ENCODE data around the gene MRPL44. TPM values are rescaled to one million over a fixed set of nuclear protein-coding genes. Genes with fewer than 3 reads are reported as not detected.
A peak's percentile ranks its signal among the peaks of the same experiment; 100 is the strongest.

MRPL44 gene
- polyA plus RNA-seq, 3 donors = 7.5 to 28.4 (median 25.7) TPM

DNA sequence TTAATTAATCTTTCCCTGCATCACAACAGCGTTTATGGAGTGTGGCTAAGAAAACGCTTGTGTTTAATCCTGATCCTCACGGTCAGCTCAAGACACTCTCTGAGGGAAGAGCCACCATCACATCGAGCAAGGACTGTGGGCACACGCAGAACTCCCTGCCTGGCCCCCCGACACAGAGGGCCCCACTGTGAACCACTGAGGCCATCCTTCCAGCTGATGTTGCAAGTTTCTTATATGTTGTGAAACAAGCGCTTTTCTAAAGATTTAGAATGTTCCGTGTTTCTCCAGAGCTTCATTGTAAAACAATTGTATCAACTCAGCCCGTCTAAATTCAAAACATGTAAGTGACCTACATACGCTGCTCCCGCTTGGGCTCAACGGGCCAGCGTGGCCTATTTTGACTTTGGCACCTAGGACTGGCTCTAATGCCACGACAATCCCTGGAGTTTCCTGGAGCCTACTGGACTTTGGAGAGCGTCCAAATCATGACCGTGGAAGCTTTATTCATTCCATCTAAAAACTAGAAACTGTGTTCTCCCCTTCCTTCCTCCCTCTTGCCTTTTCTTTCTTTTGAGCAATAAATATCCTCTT lies 46.9 kb downstream of the MRPL44 start:
- peaks cover 0 to 3% (median 0%) of the 10 kb centered on the region in 7 donors for H3K9me3 Mint-ChIP-seq
- intact Hi-C loops (cut with micrococcal nuclease) = no loop called here
- DNase-seq = peak in 1 of 3 donors; percentile 3
- no peak overlapping the region for H3K4me2 ChIP-seq (replicated peaks; ENCODE audit: extremely low read depth, low read length, poor library complexity, severe bottlenecking)
- H3K4me3 Mint-ChIP-seq = peak overlapping the region; percentile 39 to 42
- no peaks in the 10 kb centered on the region for H3K9me3 ChIP-seq (replicated peaks in 1 of 2; ENCODE audit: control insufficient read depth in 1 of 2, insufficient read depth in 1 of 2, low read length in 2 of 2)
- H3K27ac ChIP-seq (ENCODE audit: low read depth in 1 of 2, low read length in 2 of 2) = no peak overlapping the region
- no peaks in the 10 kb centered on the region for H3K36me3 Mint-ChIP-seq
- H3K4me1 Mint-ChIP-seq = peaks cover 11% of the 10 kb centered on the region
- H3K4me1 ChIP-seq (ENCODE audit: control insufficient read depth in 1 of 2, insufficient read depth in 2 of 2, low read length in 2 of 2) = peaks cover 0 to 6% of the 10 kb centered on the region in 2 donors
- no peak overlapping the region for H3K4me3 ChIP-seq (replicated peaks in 1 of 3; ENCODE audit: low read depth in 2 of 3, low read length in 3 of 3)
- H4K20me1 ChIP-seq (ENCODE audit: insufficient read depth, low read length) = no peaks in the 10 kb centered on the region
- no peak overlapping the region for H3K27ac Mint-ChIP-seq
- WGBS (ENCODE audit: insufficient coverage) = 57% methylated on average over 11 of the region's 16 CpGs
- H3K79me2 ChIP-seq (ENCODE audit: insufficient read depth, low read length) = no peaks in the 10 kb centered on the region
- no peak for TF ChIP-seq CTCF (IDR thresholded peaks at IDR 0.05)
- H3K9ac ChIP-seq (ENCODE audit: insufficient read depth, low read length, poor library complexity, severe bottlenecking) = no peak overlapping the region
- no peaks in the 10 kb centered on the region for H3K36me3 ChIP-seq (replicated peaks in 1 of 2; ENCODE audit: control insufficient read depth in 1 of 2, insufficient read depth in 2 of 2, low read length in 2 of 2)
- H2AFZ ChIP-seq (ENCODE audit: insufficient read depth, low read depth, low read length, poor library complexity, severe bottlenecking) = peak overlapping the region; percentile 44
- peaks cover 0 to 4% (median 0%) of the 10 kb centered on the region in 3 donors for H3K27me3 Mint-ChIP-seq (ENCODE audit: low read depth in 3 of 3)
- H3K27me3 ChIP-seq (ENCODE audit: control insufficient read depth in 2 of 2, insufficient read depth in 2 of 2, low read length in 2 of 2) = no peaks in the 10 kb centered on the region

DNA sequence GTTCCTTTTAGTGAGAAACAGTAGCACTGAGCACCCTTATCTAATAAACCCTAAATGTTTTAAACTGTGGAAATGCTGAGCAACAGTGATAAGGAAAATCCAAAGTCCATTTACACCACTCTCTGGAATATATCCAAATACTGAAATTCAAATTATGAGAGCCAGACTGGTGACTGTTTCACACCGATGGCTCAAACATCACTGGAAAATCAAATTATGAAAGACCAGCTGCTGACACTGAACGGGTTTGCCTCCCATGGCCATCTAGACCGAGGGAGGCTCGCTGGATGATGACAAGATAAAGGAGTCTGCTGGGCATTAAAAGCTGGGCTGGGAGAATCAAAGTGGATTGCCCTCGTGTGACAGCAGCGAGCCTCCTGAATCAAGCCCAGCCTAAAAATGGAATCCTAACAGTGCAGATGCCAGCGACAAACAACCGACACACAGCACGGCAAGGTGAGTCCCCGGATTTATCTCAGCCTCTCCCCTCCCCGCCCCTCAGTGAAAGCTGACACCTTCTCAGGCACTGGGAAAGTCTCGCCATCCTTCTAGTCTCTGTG lies 51.5 kb downstream of the MRPL44 start:
- peaks cover 0 to 6% of the 10 kb centered on the region in 2 donors for H3K4me1 ChIP-seq (ENCODE audit: control insufficient read depth in 1 of 2, insufficient read depth in 2 of 2, low read length in 2 of 2)
- no peak overlapping the region for H3K27ac ChIP-seq (ENCODE audit: low read depth in 1 of 2, low read length in 2 of 2)
- no peak for DNase-seq
- H3K4me2 ChIP-seq (replicated peaks; ENCODE audit: extremely low read depth, low read length, poor library complexity, severe bottlenecking) = no peak overlapping the region
- no peak overlapping the region for H3K4me3 ChIP-seq (replicated peaks in 1 of 3; ENCODE audit: low read depth in 2 of 3, low read length in 3 of 3)
- Mint-ChIP-seq H3K27ac (no peak overlapping the region), H3K9me3 (no peaks in the 10 kb centered on the region), H3K36me3 (no peaks in the 10 kb centered on the region), H3K4me1 (peaks cover 12% of the 10 kb centered on the region), H3K27me3 (ENCODE audit: low read depth in 3 of 3) (peaks cover 0 to 3% (median 2%) of the 10 kb centered on the region in 3 donors), H3K4me3 (no peak overlapping the region)
- H3K36me3 ChIP-seq (replicated peaks in 1 of 2; ENCODE audit: control insufficient read depth in 1 of 2, insufficient read depth in 2 of 2, low read length in 2 of 2) = no peaks in the 10 kb centered on the region
- TF ChIP-seq CTCF (IDR thresholded peaks at IDR 0.05) = no peak
- 89% methylated on average over 11 of the region's 12 CpGs for WGBS (ENCODE audit: insufficient coverage)
- H4K20me1 ChIP-seq (ENCODE audit: insufficient read depth, low read length) = no peaks in the 10 kb centered on the region
- no peaks in the 10 kb centered on the region for H3K27me3 ChIP-seq (ENCODE audit: control insufficient read depth in 2 of 2, insufficient read depth in 2 of 2, low read length in 2 of 2)
- H3K9me3 ChIP-seq (replicated peaks in 1 of 2; ENCODE audit: control insufficient read depth in 1 of 2, insufficient read depth in 1 of 2, low read length in 2 of 2) = no peaks in the 10 kb centered on the region
- intact Hi-C loops (cut with micrococcal nuclease) = no loop called here
- peak overlapping the region; percentile 17 for H2AFZ ChIP-seq (ENCODE audit: insufficient read depth, low read depth, low read length, poor library complexity, severe bottlenecking)
- H3K9ac ChIP-seq (ENCODE audit: insufficient read depth, low read length, poor library complexity, severe bottlenecking) = no peak overlapping the region
- no peaks in the 10 kb centered on the region for H3K79me2 ChIP-seq (ENCODE audit: insufficient read depth, low read length)

All from CD14-positive monocyte (primary cell).